IPS-18c (cell line): Measurements from ENCODE around the gene FOXG1.
A peak's percentile ranks its signal among the peaks of the same experiment; 100 is the strongest.

Experiments
- H3K4me3 ChIP-seq: 2 replicates; pipeline ENCODE4 v1.7.0; 2013; ENCODE audit warnings: low read depth, mild to moderate bottlenecking, low read length, moderate library complexity; ENCODE audit not compliant: insufficient read depth
- H3K9me3 ChIP-seq: one replicate; pipeline ENCODE4 v1.6.1; 2013; ENCODE audit warnings: mild to moderate bottlenecking, low read length, moderate library complexity; ENCODE audit not compliant: control insufficient read depth, insufficient read depth

FOXG1 gene

DNA sequence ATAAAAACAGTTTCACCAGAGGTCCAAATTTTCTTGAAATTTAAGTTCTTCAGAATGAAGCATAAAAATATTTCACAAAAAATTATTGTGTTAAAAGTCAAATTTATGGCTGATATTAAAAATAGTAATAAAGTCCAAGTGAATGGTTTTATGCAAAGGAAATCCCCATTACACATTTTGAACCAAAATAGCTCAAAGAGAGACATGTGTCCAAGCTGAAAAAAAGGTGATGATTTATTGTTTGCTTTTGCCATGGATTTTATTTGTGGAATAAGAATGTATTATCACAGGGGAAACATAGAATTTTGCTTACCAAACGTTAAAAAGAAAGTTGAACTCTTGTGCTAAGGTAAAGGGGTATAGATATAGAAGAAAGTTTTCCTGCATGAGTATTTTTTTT, 4.6 kb downstream of the FOXG1 start:
- Histone ChIP-seq H3K9me3 (peaks cover 2% of the 10 kb centered on the region), H3K4me3 (no peak overlapping the region)

DNA sequence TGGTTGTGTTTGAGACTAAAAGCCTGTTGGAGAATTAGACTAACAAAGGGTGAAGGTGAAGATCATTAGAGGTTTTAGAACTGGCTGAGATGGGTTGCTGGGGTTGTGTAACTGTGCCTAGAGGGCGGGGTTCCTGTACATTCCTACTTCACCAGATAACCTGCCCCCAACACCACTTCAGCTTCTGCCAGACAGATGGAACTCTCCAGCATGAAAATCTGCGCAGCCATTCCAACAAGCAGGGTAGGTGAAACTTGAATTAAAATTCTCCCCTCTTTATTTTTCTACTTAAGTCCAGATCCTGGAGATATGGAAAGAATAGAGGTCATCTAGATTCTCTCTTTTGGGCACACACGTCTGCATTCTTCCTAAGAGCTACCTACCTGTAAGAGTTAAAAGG, 6.0 kb downstream of the FOXG1 start:
- Histone ChIP-seq H3K4me3 (no peak overlapping the region), H3K9me3 (peaks cover 2% of the 10 kb centered on the region)

DNA sequence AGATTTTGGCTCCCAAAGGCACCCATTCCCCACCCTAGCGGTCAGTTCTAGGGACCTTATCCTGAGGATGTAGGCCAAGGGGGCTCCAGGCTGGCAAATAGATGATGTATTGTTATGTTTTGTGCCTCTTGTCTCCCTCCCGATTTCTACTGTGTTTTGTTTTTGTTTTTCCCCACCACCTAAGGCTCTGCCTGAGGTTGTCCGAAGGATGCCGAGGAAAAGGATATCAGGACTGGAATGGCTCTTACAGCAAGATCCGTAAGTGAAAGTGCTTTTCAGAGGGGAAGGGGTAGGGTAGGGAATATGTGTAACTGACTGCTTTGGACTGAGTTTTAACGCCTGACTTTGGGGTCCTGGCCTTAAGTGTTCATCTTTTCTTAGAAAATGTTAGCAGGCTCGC, 6.6 kb downstream of the FOXG1 start:
- peaks cover 2% of the 10 kb centered on the region for H3K9me3 ChIP-seq
- no peak overlapping the region for H3K4me3 ChIP-seq

DNA sequence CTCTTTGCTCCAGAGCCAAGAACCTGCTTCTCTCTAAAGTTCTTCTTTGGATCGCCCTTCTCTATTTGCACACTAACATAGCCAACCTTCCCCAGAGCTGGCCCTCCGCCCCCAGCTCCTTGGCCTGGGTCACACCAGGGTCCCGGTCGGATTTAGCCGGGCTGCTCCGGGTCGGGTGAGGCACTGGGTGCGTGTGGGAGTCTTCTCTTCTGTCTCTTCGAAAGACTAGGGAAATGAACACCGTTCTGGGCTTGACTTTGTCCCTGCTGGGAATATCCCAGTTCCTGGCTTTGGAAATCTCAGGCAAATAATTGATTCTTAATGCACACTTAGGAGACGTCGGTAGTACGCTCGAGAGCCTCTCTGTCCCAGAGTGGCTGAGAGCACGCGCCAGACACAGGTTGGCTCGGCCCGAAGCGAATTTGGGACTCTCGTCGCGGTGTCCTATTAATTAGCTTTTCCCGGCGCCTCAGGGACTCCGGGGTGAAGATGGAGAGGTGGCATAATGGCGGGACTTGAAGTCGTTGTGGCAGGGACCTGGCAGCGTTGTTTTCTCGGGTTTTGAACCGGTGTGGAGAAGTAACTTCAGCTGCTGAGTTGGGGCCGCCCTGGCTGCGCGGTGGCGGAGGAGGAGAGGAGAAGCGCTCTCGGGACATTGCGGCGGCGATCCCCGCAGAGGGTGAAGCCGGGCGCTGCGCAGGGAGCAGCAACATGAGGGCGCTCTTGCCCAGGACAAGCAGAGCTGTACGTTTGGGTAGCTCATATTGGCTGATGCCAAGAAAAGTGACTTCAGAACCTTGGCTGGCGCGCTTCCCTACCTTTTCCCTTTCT, 7.5 kb downstream of the FOXG1 start:
- H3K4me3 ChIP-seq, result peak overlapping the region; percentile 46

DNA sequence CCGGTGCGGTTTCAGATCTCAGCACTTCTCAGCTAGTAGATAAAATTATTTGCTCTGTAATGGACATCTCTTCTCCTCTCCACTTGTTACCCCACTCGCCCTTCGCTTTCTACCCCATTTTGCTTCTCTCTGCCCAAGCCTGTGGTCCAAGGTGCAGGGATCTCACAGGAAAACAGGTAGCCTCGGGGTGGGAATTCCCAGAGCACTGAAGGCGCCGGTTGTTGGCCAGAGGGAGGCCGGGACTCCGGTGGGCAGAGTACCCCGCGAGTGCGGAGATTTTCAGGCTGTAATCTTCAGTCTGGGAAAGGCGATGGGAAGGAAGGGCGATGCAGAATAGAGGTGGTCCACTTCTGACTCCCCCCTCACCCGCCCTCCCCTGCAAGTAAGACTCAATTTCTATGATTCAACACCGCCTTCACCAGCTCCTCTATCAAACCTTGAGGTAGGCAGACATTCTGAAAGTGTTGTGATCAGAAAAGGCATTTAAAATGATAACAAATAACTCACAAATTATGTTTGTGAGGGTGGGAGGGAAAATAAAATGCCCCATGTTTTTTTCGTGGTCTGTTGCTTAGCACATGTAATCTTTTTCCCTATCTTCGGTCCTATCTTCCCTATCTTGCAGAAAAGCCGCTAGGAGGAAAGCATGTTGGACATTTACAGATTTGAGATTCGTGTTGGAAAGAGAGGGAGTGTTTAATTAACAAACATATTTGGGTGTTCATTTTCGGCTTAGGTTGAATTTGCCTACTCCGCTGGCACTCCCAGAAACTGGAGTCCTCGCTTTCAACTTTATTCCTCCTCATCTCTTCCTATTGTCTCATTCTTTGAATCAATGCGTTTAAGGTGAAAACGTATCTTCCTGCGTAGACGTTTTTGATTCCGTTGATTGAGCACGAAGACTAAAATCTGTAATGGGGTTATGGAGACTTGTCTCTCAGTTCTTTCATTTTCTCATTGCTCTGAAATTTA, 8.5 kb downstream of the FOXG1 start:
- H3K4me3 ChIP-seq, result peak overlapping the region; percentile 16
- peaks cover 2% of the 10 kb centered on the region for H3K9me3 ChIP-seq

More for the DNA sequence above, 7.5 kb downstream of the FOXG1 start:
- peaks cover 2% of the 10 kb centered on the region for H3K9me3 ChIP-seq

DNA sequence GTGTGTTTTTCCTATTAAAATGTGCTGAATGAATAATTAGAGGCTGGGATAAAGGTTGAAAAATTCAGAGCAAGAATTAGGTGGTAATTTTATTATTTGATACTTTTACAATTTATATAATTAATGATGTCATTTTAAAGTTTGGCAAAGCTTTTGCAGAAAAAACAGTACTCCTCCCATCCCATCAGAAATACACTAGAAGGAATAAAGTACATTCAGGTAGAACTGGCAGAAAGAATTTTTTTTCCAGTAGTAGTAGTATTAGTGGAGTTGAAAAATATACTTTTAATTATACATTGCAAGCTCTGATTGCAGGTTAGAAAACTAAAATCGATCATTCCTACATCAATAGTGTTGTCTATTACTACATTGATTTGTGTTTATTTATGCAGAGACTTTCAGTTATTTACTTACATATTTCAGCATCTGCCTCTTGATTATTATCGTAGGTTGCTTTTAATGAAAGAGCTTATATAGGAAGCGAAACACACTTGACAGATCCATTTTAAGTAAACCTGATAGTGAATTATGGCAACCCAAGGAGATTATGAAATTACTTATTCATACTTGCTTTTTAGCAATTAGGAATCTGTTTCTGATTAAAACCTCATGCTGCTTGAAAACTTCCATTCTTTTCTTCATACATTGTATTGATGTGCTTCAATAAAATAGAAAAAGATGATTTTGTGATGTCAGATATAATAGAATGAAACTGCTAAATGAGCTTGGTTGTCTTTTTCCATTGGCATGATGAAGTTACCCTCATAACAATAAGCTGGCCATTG, 10.1 kb downstream of the FOXG1 start:
- Histone ChIP-seq H3K9me3 (peaks cover 2% of the 10 kb centered on the region), H3K4me3 (no peak overlapping the region)

DNA sequence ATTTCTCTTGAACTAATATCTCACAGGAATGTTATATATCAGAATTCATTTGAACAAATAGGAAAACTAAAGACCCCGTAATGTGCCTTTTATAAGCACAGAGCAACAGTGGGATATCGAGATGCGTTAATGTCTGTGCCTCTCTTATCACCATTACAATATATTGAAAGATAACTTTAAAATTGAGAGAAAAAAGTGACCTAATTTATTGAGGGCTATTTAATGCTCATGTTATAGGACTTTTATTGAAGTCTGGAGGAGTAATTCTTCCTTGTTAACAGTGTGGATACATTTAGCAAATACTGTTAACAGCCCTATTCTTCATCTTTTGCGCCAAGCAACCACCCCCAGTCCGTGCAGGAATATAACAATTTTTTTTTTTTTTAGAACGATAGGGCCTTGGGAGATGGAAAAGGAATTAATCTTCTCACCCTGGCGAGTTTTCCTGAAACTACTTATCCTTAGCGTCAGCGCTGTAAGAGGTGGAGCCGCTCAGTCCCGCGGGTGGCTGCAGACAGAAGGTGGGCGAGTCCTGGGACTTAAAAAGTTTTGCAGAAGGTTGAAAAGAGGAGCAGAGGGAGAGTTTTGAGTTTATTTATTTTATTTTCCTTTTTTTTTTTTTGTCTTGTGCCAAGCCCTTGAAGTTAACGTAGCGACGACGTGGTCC, 11.0 kb downstream of the FOXG1 start:
- Histone ChIP-seq H3K4me3 (no peak overlapping the region), H3K9me3 (peaks cover 1% of the 10 kb centered on the region)

DNA sequence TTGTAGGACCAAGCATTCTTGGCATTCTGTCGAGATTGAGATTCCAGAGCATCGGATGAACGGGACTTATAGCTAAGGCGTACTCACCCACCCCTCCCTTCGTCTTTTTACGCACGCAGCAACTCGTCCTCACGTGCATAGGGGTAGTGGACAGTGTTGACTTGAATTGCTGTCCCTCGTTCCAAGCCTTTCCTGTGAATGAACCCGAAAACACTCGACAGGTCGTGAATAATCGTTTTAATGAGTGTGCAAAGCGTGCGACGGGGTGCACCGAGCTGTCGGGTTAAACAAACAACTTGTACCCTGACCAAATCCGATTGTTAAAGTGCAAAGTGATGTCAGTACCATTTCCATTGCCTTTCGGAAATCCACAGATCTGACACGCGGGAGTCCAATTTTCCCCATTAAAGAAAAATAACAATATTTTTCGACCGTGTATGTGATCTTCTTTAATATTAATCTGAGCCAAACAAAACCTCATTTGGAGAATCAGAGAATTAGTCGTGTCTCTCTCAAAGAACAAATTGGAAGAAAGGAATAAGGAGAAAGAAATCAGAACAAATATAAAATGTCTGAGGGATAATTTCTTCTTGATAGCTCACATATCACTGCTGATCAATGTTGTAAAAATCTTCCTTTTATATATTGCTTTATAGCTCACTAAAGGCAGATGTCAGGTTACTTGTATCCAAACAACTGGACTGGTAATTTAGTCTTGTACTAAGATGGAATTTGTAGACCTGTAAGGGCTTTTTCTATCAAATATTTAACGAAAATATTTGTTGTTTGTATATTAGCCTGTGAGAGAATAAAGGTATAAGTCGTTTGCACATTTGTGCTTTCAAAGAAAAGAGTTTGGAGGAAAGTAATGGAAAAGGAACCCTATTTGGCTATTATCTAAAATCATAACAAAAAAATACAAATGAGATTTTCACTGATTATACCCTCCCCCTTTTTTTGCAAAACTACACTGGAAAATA, 11.8 kb downstream of the FOXG1 start:
- Histone ChIP-seq H3K9me3 (no peaks in the 10 kb centered on the region), H3K4me3 (no peak overlapping the region)

DNA sequence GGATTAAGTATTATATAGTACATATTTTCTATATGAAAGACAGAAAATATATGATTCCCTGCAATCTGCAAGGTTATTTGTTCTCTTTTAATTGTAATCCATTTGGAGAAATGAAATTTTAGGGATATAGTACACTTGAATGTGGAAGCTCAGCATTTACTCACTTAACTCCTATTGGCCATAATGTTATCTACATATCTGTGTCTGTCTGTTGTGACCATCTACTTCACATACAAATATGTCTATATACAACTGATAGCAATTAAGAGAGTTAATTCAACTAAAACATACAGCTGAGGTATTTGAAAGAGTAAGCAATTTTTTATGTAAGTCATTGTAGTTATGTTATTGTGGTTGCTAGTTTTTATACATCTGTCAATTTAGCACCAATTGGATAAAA, 12.9 kb downstream of the FOXG1 start:
- no peak overlapping the region for H3K4me3 ChIP-seq
- no peaks in the 10 kb centered on the region for H3K9me3 ChIP-seq

DNA sequence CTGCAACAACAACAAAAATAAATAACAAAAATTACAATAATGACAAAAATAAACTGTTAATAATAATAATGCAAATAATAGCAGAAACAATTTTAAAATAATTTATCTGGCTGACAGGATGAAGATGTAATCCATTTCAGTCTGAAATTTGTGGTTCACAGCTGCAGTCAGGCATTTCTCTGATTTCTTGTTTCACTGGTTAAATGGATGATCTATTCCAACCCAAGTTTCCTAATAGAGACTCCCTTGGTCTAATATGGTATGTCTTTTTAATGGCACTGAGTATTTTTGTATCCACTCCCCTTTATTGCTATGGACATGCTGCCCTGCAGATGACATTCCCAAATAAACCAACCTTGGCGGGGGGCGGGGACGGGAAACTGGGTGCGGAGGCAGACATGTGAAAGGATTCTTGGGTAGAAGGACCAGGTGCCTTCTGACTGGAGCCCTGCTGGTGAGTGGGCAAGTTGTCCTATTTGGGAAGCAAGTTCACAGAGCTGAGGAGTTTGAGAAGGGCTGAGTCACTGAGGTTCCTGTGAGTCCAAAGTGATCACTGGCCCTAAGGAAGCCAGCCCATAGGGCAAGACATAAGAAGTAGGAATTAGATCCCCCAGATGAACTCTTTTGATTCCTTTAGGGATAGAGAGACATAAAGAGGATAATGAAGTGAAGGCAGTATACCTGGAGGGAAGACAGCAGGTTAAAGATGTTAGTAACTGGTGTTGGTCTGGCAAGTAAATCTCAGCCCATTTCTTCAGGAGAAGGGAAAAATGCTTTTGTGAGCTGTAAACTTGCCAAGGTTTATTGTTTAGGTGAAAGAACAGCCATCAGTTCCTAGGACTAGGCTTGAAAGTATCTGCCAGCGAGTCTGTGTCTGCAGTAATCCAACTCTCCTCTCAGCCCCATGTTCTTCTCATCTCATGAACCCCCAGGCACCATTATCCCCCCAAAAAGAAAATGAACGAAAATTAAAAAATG, 14.5 kb downstream of the FOXG1 start:
- H3K9me3 ChIP-seq, result no peaks in the 10 kb centered on the region
- no peak overlapping the region for H3K4me3 ChIP-seq

DNA sequence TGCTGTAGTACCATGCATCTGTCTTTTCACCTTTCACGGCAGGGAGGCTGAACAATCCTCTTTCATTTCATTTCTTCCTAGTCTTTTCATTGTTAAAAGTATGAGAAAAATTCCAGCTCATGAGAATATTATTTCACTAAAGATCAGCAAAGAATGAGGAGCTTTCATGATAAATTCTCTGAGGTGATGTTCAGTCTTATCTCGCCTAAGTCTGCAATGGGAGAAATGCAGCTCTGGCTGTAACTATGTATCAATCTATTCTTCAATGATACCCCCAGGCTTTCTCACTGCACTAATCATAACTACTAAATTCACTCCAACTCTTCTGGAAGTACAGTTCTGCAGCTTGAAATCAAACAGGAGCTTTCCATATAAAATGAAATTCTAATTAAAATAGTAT, 15.7 kb downstream of the FOXG1 start:
- H3K4me3 ChIP-seq, result no peak overlapping the region
- no peaks in the 10 kb centered on the region for H3K9me3 ChIP-seq

DNA sequence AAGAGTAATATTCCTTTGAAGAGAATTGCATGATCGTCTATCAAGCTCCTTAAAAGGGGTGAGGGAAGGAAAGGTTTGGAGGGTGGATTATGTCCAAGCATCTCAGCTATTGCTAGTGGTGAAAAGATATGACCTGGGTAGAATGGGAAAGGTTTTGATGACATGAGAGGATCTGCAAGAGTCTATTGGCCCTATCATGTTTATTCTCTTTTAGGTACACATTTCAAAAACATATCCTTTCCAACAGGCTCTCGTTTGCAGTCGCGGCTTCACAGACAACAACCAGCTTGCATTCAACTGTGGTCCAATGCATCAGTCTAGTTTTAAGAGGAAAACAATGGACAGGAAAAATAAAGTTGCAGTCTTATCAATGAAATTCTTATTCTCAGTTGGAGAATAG, 17.1 kb downstream of the FOXG1 start:
- Histone ChIP-seq H3K4me3 (no peak overlapping the region), H3K9me3 (no peaks in the 10 kb centered on the region)

DNA sequence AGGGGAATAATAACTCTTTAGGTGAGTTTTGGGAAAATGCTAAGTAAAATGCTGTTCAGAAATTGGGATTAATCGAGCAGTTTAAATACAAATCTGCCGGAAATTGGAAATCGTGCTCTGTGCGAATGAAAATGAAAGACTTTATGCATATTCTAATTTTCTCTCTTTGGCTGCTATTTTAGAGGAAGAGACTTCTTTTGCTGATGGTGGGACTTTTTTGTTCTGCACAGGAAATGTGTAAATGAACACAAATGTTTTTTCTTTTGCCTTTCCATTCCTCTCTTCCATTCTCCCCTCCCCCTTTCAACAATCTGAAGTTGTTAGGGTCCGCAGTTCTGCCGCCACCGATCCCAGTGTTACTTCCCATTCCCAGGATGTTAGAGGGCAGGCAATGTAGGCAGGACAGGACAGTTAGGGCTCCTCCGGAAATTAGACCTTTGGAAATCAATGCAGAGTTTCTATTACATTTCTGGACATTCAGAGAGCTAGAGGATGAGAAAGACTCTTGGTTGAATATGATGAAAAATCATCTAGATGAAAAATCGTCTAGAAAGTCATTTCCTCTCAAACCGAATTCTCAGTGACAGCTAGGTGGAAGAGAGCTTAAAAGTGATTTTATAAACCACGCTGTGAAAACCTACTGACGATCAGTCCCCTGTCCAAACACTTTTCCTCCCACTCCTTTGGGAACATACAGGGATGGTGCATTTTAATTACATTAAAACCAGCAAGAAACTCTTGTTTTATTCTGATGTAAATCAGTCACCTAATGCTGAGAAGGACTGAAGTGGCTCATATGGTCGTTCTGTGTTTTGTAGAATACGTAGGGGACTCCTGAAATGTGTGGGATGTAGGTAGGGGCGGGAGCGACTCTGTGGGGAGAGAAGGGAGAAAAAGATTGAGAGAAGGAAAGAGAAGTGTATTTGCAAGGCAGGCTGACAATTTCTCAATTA, 17.8 kb downstream of the FOXG1 start:
- peak overlapping the region; percentile 63; the same call in 1 of the 2 replicates for H3K4me3 ChIP-seq
- no peaks in the 10 kb centered on the region for H3K9me3 ChIP-seq
